ENCODE measurements around the gene ZBTB25.

Gene ZBTB25

GRCh38 chr14:64515053-64515452 is 11.4 kb upstream of the ZBTB25 start:
- no peak for DNase-seq

- DNase-seq, result no peak
These were observed 9.6 kb upstream of the ZBTB25 start for GRCh38 chr14:64513271-64513670.

GRCh38 chr14:64510825-64511671 is 7.4 kb upstream of the ZBTB25 start:
- peak; percentile 87 for DNase-seq

GRCh38 chr14:64509036-64509435 is 5.4 kb upstream of the ZBTB25 start:
- no peak for DNase-seq

- peak; percentile 74 for DNase-seq
These were observed 4.7 kb upstream of the ZBTB25 start for GRCh38 chr14:64508215-64508776.

- DNase-seq, result no peak
These were observed 3.9 kb upstream of the ZBTB25 start for GRCh38 chr14:64507376-64508156.

- peak; percentile 18 for DNase-seq
These were observed 3.1 kb upstream of the ZBTB25 start for GRCh38 chr14:64506721-64507120.

GRCh38 chr14:64504897-64505794 is 1.5 kb upstream of the ZBTB25 start:
- DNase-seq, result peak; percentile 97

- peak; percentile 94 for DNase-seq
These were observed 765 bp upstream of the ZBTB25 start, which contains the start of gene ZBTB1 for GRCh38 chr14:64504310-64504896. ZBTB1 (plus strand) TSS chr14:64504770; CDS start chr14:64521505, 16,735 bp downstream.

- peak; percentile 77 for DNase-seq
These were observed 678 bp downstream of the ZBTB25 start for GRCh38 chr14:64502887-64503433.

- no peak for DNase-seq
These were observed 1.2 kb downstream of the ZBTB25 start for GRCh38 chr14:64502456-64502855.

- DNase-seq, result no peak
These were observed 2.0 kb downstream of the ZBTB25 start for GRCh38 chr14:64501411-64502171.

GRCh38 chr14:64500088-64500487 is 3.5 kb downstream of the ZBTB25 start:
- DNase-seq, result no peak

GRCh38 chr14:64496764-64497163 is 6.9 kb downstream of the ZBTB25 start:
- no peak for DNase-seq

- no peak for DNase-seq
These were observed 8.4 kb downstream of the ZBTB25 start for GRCh38 chr14:64495252-64495651.

GRCh38 chr14:64493455-64493854 is 10.2 kb downstream of the ZBTB25 start:
- no peak for DNase-seq

GRCh38 chr14:64491637-64492036 is 12.0 kb downstream of the ZBTB25 start:
- no peak for DNase-seq

GRCh38 chr14:64488590-64489099 is 15.0 kb downstream of the ZBTB25 start:
- no peak for DNase-seq

GRCh38 chr14:64478634-64479250 is 24.9 kb downstream of the ZBTB25 start:
- DNase-seq, result peak; percentile 72

GRCh38 chr14:64476438-64476837 is 27.2 kb downstream of the ZBTB25 start:
- DNase-seq, result no peak
